HG03571 (cell line): ENCODE data around the gene TYMP.

Experiments used
- ATAC-seq: cut with Tn5 transposase; IDR thresholded peaks from one replicate; pipeline ENCODE4 v1.9.1; 2021; ENCODE audit not compliant: unreplicated experiment

Gene TYMP

GRCh38 chr22:50563413-50564160 lies 33.8 kb upstream of the TYMP start:
- ATAC-seq, result no peak

DNA sequence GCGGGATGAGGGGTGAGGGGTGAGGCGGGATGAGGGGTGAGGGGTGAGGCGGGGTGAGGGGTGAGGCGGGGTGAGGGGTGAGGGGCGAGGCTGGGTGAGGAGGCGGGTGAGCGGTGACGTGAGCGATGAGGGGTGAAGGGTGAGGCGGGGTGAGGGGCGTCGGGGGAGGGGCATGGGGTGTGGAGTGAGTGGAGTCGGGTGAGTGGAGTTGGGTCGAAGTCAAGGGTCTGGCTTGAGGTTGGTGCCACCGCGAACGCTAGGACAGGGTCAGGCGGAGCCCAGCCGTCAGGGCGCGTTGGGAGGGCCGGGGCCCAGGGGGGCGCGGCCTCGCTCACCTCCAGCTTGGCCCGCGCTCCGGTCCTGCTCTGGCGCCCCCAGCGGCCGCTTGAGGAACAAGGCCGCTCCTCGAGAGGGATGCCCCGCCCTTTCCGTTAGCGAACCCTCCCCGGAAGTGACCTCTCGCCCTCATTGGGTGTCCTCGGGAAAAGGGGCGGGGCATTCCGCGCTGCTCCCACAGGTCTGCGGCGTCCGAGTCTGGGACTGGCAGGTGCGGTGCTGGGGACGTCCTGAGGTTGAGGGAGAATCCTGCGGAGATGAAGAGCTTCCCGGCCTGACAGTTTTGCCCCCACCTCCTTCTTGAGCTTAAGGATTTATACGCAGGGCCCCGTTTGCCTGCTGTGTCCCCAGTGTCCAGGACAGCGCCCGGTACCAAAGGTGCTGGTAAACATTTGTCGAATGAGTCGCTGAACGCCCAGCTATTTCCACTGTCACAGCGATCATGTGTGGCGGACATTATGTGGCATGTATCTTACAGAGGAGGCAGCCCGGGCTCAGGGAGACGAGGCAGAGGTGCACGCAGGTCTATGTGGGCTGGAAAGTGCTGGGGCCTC lies 33.0 kb upstream of the TYMP start, which contains the start of gene SYCE3:
Gene SYCE3 (minus strand): TSS at position 397 of the 890 bp plus-strand sequence. CDS start 6,514 bp downstream, outside the sequence.
- ATAC-seq, result peak; percentile 92

DNA sequence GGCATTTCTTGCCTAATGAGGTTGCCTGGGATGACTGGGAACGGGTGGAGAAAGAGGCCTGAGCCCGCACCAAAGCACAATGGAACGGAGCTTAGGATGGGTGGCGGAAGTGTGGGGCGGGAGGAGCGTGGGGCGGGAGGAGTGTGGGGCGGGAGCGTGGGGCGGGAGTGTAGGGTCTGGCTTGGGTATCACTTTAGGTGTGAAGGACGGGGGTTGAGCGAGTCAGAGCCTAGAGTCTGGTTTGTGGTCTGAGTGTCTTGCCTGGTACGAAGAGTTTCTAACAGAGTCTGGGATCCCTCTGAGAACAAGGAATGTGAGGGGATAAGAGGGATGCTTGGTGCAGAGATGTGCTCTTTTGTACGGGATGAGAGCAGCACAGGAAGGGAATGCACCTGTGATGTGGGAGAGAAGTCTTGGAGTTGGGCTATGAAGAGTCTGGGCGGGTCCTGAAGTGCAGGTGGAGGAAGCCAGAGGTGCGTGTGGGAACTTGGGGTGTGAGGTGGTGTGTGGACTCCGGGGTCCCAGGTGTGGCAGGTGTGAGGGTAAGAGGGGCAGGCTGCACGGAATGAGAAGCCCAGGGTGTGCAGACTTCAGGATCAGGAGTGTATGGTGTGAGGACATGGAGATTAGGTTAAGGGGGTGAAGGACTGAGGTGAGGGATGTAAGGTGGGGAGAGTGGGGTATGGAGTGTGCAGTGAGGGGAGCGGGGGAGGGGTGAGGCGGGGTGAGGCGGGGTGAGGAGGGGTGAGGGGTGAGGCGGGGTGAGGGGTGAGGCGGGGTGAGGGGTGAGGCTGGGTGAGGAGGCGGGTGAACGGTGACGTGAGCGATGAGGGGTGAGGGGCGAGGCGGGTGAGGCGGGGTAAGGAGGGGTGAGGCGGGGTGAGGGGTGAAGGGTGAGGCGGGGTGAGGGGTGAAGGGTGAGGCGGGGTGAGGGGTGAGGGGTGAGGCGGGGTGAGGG lies 31.9 kb upstream of the TYMP start:
- no peak for ATAC-seq

DNA sequence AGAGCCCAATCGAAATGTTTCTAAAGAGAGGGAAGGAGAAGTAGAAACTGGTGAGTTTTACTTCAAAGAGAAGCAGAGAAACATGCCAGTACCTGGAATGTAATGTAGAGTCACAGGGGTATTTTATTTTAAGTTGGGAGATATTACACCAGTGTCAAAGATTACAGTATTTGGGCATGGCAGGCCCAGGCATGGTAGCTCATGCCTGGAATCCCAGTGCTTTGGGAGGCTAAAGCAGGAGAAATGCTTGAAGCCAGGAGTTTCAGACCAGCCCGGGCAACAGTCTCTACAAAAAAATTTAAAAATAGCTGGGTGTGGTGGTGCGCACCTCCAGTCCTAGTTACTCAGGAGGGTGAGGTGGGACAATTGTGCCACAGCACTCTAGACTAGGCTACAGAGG lies 30.2 kb upstream of the TYMP start:
- no peak for ATAC-seq

GRCh38 chr22:50556703-50557102 lies 26.9 kb upstream of the TYMP start:
- ATAC-seq, result no peak

- no peak for ATAC-seq
Measured at GRCh38 chr22:50553310-50553709, 23.5 kb upstream of the TYMP start.

GRCh38 chr22:50551160-50551752 lies 21.4 kb upstream of the TYMP start:
- ATAC-seq, result no peak

- no peak for ATAC-seq
Measured at GRCh38 chr22:50550395-50550794, 20.6 kb upstream of the TYMP start.

- ATAC-seq, result no peak
Measured at GRCh38 chr22:50548921-50549790, 19.3 kb upstream of the TYMP start.

DNA sequence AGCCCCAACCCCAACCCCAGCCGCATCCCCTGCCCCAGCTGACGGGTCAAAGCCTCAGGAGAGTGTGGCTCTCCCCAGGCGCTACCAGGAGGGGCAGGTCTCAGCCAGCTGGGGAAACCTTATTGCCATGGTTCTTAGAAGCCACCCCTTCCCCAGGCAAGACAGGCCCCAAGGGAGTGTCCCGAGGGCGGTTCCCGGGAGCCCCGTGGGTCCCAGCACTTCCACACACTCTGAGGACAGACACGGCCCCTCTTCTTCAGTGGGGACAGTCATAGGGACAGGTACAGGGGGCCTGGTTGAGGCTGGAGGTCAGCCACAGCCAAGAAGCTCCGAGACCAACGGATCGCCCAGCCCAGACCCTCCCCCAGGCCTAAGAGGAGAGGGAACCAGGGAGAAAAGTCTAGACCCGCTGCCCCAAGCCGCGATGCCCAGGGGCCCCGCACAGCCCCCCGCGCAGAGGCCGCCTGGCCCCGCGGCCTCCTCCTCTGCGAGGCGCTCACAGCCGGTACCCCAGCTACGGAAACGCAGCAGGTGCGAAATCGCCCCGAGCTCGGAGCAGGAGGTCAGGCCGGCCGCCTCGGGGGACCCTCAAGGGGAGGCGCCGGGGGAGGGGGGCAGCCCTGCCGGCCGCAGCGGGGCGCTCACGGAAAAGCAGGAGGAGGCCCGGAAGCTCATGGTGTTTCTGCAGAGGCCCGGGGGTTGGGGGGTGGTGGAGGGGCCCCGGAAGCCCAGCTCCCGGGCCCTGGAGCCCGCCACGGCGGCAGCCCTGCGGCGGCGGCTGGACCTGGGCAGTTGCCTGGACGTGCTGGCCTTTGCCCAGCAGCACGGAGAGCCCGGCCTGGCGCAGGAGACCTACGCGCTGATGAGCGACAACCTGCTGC lies 18.5 kb upstream of the TYMP start:
- no peak for ATAC-seq

- ATAC-seq, result no peak
Measured at GRCh38 chr22:50547263-50547985, 17.6 kb upstream of the TYMP start.

DNA sequence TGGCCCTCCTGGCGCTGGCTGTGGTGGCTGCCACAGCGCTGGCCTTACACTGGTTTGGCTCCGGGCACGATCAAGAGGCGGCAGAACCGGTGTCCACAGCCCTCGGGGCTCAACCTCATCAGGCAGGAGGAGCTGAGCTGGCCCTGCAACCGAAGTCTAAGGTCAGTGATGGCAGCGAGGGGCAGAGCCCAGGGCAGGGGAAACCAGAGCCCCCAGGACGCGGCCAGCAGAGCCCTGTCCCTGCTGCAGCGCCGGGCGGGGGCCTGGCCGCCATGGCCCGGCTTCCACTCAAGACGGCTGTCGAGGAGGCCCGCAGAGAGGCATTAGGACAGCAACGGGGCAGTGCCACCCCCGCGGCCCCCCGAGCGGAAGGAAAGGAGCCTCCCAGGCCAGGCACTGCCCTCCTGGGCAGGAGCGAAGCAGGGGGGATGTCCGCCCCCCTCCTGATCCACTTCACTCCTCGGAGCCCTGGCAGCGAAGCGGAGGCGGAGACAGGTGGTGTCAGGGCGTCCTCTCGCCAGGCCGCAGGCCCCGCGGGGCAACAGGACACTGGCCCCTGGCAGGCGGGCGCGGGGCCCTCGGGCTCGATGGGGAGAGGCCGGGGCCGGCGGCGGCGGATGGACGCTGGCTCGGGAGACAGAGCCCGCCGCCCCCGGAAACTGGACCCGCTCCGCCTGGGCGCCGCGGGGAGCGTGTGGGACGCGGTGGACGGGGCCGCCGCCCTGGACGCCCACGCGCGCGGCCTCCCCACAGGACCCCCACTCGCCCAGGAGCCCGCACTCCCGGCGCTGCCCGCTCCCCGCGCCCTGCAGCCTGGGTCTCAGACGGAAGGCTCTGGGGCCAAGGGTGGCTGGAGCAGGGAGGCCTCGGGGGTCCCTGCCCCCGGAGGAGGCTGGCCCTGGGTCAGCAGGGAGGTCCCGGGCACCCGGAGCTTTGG lies 16.8 kb upstream of the TYMP start:
- no peak for ATAC-seq

- no peak for ATAC-seq
Measured at GRCh38 chr22:50545522-50546325, 15.9 kb upstream of the TYMP start, which contains the start of gene KLHDC7B. Gene KLHDC7B, plus strand, starts transcription at chr22:50545899. Its CDS starts 345 bp downstream, at chr22:50546244.

- ATAC-seq, result no peak
Measured at GRCh38 chr22:50544746-50545253, 15.0 kb upstream of the TYMP start.

DNA sequence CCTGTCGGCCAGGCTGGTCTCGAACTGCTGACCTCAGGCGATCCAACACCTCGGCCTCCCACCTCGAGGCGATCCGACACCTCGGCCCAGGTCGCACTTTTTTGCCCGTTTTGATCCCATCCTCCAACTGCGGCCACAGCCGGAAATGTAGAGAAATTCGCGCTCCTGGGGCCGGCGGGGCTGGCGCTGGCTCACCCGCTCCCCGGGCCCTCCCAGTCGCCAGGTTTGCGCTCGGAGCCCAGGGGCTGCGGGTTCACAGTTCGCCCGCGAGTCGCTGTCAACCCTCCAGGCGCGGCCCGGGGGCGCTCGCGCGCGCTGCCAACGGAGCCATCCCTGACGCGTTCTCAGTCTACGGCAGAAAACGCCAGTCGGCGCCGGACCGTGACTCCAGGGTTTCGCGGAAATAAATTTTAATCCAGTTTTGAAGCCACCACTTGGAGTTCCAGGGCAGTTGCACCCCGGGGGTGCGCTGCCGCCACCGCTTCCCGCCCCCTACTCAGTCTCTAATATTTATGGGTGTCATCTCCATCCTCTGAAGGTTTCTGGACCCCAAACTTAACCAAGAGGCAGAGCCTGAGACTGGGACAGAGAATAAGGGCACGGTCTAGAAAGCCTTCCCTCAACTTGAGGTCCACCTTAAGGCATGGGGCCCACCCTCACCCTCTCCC lies 14.4 kb upstream of the TYMP start:
- ATAC-seq, result no peak
